ENCODE results near the gene TAS2R30.

DNA sequence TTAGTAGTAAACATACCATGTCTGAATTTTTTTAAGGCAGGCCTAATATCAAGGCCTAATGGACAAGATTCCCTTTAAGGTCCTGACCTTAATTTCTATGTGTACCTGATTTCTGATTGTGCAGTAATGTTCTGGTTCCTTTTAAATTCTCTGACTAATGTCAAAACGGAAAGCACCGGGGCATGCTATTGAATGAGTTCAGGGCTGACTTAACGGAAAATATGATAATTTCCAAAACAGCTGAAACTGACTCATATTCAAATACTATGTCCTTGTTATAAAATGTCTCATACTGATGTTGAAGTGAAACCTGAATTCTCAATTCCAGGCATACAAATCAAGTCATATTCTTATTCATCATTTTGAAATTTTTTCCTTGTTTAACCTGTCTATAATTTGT is 49.0 kb downstream of the TAS2R30 start:
- TF ChIP-seq, protein P1, sequence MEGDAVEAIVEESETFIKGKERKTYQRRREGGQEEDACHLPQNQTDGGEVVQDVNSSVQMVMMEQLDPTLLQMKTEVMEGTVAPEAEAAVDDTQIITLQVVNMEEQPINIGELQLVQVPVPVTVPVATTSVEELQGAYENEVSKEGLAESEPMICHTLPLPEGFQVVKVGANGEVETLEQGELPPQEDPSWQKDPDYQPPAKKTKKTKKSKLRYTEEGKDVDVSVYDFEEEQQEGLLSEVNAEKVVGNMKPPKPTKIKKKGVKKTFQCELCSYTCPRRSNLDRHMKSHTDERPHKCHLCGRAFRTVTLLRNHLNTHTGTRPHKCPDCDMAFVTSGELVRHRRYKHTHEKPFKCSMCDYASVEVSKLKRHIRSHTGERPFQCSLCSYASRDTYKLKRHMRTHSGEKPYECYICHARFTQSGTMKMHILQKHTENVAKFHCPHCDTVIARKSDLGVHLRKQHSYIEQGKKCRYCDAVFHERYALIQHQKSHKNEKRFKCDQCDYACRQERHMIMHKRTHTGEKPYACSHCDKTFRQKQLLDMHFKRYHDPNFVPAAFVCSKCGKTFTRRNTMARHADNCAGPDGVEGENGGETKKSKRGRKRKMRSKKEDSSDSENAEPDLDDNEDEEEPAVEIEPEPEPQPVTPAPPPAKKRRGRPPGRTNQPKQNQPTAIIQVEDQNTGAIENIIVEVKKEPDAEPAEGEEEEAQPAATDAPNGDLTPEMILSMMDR (IDR thresholded peaks at IDR 0.05), result no peak
- TF ChIP-seq POLR2A (IDR thresholded peaks at IDR 0.05; ENCODE audit: low read depth) (no peak), EP300 (IDR thresholded peaks at IDR 0.05) (no peak), POLR2AphosphoS5 (IDR thresholded peaks at IDR 0.05) (no peak)

Data from esophagus muscularis mucosa (tissue), 4 donors.